GM18951 (cell line): ENCODE measurements around the gene ZHX3.

Experiments used
- POLR2A ChIP-seq: IDR thresholded peaks from 4 replicates; pipeline ENCODE4 v1.6.1; 2011; ENCODE audit warnings: mild to moderate bottlenecking; ENCODE audit not compliant: insufficient read length, insufficient read depth; ENCODE audit errors: extremely low read depth
- in situ Hi-C: fragments of 300-500 bp; cut with MboI; formaldehyde crosslinking; loops from one replicate; pipeline ENCODE4 v1.12.0; 2022; ENCODE audit warnings: low sequenced_read_pairs, mixed read lengths, inconsistent platforms; ENCODE audit not compliant: unreplicated experiment

ZHX3 gene

DNA sequence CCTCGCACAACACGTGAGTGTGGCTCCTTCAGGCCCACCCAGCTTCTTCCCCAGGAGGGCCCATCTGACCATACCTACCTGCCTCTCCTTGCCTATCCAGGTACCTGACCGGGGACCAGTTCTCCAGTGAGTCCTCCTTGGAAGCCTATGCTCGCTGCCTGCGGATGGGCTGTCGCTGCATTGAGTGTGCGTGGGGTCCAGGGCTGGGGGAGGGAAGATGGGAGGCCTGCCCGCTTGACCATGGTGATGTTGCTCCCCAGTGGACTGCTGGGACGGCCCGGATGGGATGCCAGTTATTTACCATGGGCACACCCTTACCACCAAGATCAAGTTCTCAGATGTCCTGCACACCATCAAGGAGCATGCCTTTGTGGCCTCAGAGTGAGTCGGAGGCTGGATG lies 153.7 kb downstream of the ZHX3 start:
- in situ Hi-C loops, result no loop called here
- TF ChIP-seq POLR2A, result no peak

DNA sequence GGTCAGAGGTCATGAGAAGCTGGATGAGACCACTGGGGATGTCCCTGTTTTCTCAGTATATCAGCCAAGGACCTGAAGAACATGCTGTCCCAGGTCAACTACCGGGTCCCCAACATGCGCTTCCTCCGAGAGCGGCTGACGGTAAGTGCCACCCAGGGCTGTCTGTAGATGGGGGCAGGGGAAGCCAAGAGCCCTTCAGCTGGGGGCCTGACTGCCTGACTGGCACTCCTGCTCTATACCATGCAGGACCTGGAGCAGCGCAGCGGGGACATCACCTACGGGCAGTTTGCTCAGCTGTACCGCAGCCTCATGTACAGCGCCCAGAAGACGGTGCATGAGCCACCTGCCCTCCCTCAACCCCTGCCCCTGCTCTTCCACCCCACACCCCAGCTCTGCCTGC lies 155.1 kb downstream of the ZHX3 start:
- in situ Hi-C loops, result no loop called here
- TF ChIP-seq POLR2A, result no peak

DNA sequence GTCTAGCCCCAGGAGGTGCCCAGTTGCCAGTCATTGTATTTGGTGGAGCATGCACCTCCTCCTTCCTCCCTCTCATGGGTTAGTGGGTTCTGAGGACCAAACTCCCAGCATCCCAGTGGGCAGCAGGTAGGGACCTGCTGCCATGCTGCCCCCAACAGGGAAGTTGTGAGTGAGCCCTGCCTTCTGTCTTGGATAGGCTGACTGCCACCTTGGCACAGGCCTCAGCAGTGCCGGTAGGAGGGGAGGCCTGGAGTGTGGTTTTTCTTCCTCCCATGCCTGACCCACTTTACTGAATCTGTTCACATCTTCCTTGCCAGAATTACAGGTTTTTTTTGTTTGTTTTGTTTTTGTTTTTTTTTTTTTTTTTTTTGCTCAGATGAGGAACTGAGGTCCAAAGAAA lies 155.6 kb downstream of the ZHX3 start:
- in situ Hi-C loops, result no loop called here
- TF ChIP-seq POLR2A, result no peak

DNA sequence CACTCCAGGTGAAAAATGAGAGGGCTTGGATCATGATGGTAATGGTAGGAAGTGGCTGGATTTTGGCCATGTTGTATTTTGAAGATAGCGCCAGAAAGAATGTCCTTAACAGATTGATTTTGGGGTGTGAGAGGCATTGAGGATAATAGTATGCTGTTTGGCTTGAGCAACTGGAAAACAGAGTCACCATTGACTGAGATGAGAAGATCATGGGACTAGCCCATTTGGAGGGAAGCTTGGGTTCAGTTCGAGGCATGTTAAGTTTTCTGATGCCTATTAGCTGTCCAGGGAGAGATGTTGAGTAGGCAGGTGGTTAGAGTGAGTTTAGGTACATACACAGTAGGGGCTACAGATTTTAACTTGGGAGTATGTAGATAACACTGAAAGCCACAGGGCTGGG lies 156.8 kb downstream of the ZHX3 start:
- no peak for TF ChIP-seq POLR2A
- in situ Hi-C loops, result no loop called here

DNA sequence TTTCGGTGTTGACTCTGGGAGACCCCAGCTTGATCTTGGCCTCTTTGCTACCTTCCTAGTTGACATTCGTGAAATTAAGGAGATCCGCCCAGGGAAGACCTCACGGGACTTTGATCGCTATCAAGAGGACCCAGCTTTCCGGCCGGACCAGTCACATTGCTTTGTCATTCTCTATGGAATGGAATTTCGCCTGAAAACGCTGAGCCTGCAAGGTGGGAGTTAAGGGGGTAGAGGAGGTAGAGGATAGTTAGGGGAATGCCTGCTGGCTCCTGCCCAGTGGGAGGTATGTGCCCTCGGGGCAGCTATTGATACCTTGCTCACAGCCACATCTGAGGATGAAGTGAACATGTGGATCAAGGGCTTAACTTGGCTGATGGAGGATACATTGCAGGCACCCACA lies 158.0 kb downstream of the ZHX3 start:
- no peak for TF ChIP-seq POLR2A
- in situ Hi-C loops, result no loop called here

DNA sequence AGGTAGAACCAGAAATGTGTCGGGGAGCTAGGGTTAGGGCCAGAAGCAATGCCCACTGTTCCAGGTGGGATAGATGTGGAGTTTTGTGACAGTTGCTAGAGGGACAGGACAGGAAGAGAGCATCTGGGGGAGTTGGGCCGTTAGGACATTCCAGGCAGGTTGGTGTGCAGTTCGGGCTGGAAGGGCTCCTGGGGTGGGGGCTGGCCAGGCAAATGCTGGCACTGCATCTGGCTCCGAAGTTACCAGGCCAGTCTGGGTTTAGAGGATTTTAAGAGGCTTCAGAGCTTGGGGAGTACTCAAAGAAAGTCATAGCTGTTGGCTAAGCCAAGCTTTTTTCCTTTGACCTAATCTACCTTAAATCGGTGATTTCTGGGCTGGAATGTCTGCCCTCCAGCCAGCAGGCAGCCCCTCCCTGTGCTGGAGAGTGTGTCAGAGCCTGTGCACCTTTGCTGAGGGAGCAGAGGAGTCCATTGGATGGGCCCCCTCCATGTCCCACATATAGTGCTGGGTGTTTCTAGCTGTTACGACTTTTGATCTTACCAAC lies 159.4 kb downstream of the ZHX3 start:
- no peak for TF ChIP-seq POLR2A
- in situ Hi-C loops, result no loop called here

DNA sequence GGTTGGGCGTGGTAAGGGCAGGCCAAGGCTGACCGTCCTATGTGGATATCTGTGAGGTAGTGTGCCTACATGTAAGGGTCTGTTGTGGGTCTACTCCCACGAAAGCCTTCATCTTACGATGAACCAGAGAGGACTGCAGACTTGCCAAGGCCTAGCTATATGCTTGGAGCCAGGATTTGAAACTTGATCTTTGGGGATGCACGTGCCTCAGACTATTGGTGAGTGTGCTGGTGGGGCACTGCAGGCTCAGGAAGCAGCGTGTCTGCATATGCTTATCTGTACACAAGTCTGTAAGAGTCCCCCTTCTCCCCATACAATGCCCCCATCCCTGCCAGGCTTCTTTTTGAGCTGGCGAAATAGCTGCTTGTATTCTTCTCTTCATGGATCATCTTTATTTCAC lies 162.3 kb downstream of the ZHX3 start:
- TF ChIP-seq POLR2A, result no peak
- in situ Hi-C loops, result no loop called here

DNA sequence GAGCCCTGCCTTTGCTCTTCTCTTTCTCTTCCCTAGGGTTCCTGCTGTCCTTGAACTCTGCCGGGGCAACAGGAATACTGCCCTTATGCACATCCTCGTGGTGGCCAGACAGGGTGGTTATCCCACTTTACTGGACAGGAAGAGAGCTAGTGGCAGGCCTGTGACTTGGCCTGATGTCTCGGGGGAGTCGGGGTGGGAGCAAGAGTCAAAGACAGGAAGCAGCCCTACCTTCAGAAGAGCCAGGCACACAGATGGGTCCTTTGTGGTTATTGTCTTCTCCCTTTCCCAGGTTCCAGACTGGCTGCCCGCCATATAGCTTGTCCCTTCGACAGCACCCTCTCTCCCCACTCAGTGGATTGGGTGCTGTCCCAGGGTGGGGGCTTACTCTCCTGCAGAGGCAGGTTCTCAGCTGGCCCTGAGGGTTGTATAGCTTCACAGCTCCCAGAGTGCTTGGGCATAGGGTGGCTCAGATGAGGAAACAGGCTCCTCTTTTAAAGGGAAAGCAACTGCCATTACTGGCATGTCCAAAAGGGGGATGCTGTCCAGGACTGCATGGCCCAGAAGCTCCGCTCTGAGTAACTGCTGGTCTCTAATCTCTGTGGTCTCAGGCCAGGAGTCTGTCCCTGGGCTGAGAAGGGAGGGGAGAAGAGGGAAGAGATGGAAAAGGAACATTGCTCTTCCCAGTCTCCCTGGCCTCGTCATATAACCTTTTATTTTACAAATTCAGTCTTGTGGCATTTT lies 162.9 kb downstream of the ZHX3 start:
- in situ Hi-C loops, result no loop called here
- TF ChIP-seq POLR2A, result no peak

DNA sequence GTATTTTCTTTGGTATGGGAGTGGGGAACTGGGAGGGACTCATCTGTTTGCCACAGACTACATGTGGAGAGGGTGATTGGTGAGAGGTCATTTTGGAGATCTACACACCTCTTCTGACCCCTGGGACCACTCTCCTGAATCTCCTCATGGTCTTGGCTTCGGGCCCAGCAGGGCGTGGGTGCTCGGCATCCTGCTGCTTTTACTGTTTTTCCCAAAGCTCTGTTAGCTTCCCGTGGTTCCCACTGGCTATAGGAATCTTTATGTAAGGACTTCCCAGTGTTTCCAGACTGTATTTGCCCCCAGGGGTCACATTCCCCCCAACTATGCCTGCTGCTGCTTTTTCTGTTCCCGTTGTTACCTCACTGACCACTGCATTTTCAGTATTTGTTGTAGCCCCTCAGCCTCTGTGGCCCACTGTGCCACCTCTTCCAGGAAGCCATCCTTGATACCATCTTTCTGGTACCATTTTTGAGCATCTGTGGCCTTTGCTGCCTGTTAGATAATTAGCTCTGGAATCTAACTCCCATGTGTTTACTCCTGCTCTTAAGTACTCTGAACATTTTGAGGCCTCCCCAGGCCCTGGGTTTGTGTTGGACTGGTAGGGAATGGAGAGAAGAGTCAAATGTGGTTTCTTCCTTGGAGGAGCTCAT lies 165.3 kb downstream of the ZHX3 start:
- TF ChIP-seq POLR2A, result no peak
- in situ Hi-C loops, result no loop called here

DNA sequence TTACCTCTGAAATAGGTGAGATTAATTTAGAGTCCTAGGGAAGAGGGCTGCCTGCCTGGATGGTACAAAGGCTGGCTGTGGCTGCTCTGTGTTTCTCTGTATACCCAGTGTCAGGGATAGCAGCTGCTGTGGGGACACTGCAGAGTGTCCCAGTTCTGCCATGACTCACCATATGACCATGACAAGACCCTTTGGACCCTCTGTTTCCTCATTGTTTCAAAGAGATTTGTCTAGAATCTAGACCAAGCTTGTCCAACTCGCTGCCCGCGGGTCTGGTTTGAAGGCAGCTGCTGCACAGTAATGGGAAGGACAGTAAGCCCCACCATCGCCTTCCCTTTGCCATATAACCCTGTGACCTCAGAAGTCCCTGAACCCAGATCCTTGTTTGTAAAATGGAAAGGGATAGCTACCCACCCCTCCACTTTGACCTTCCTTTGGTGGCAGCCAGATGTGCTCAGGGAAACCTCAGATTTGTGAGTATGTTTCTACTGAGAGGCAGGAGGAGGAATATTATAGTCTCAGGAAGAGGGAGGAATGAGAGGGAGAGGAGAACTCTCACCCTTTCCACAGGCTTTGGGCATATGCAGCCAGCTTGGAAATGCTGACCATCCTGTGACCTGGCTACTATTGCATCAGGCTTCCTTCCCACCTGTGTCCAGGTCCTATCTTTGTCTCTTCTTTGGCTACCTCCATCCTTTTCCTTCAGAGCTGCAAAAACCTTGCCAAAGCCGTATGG lies 166.2 kb downstream of the ZHX3 start:
- no peak for TF ChIP-seq POLR2A
- in situ Hi-C loops, result no loop called here

DNA sequence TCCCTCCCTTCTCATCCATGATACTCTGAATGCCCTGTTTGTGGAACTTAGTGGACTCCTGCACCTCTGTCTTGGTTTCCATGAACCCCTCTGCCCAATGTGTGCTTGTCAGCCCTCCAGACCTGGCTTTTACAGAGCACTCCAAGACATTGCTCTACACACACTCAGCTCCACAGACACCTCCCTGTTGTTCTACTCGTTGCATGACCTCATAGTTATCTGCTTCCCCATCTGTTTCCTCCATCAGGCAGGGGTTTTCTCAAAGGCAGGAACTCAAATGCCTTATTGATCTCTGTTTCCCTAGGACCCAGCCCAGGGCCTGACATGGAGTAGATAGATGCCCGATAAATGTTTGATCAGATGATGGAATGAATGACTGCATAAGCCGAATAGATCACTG lies 166.9 kb downstream of the ZHX3 start:
- no peak for TF ChIP-seq POLR2A
- in situ Hi-C loops, result no loop called here

DNA sequence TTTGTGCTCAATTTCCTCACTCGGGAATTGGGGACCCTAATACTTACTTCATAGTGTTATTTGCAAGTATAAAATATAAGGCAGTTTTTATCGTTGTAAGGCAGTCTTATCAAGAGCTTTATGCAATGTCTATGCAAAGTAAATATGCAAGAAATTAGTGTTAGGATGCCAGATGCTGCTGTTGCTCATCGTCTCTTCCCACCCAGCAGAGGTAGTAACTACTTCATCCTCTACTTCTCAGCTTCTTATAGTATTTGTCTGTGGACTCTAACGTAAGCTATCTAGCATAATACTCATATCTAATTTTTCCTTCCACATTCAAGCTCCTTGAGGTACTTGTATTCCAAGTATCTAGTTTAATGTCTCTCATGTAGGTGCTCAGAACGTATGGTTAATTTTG lies 168.6 kb downstream of the ZHX3 start:
- in situ Hi-C loops, result no loop called here

DNA sequence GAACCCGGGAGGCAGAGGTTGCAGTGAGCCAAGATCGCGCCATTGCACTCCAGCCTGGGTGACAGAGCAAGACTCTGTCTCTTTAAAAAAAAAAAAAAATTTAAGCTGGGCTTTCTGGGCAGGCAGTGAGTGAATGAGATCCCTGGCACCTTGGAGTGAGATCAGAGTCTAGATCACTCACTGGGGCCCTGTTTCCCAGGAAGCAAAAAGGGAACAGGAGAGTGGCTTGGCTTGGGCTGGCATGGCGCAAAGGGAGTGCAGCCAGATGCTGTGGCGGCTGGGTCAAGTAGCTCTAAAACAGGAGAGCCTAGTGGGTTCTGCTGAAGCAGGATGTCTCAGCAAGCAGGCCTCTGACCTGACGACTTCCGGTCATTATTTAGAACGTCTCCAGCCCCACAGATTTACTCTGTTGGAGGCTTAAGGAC lies 169.8 kb downstream of the ZHX3 start:
- in situ Hi-C loops, result no loop called here
- no peak for TF ChIP-seq POLR2A

More for the DNA sequence above, 168.6 kb downstream of the ZHX3 start:
- no peak for TF ChIP-seq POLR2A
